ENCODE data around the gene PTPN1. TPM values are rescaled to one million over a fixed set of nuclear protein-coding genes. Genes with fewer than 3 reads are reported as not detected.

Gene PTPN1
- total and polyA plus RNA-seq, 3 donors from 2014 or later, result 42.0 to 44.3 (median 44.0) TPM

DNA sequence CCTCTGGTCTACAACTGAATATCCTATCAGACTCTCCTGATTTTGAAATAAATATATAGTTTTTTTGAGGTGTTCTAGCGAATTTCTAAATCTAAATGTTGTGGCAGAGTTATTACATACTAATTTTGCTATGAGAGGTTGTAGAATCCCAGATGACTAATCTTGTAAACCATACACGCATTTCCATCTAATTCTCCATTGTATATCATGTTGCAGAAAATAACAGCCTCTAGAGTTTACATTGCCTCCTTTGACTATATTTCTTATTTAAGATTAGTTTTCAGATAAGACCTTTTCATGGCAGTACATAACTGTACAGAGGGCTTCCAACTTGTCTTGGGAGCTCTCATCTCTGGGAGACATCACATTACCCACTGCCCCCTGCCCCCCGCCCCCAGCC lies 22.9 kb downstream of the PTPN1 start:
- H3K27ac ChIP-seq, result no peak overlapping the region
- WGBS, 2 donors, result 75 to 85% methylated on average over 2 to 3 of the region's 3 CpGs
- no peak for TF ChIP-seq CTCF (IDR thresholded peaks at IDR 0.05)
- TF ChIP-seq POLR2A (IDR thresholded peaks at IDR 0.05), result no peak
- H3K9me3 ChIP-seq, result no peaks in the 10 kb centered on the region
- no peak overlapping the region for H3K4me3 ChIP-seq
- H3K27me3 ChIP-seq, result no peaks in the 10 kb centered on the region
- no peak for DNase-seq
- peaks cover 4% of the 10 kb centered on the region for H3K4me1 ChIP-seq
- intact Hi-C loops (cut with DNase I; ENCODE audit: low total_unique reads), result no loop called here
- no peaks in the 10 kb centered on the region for H3K36me3 ChIP-seq (ENCODE audit: low read depth, missing control alignments)

DNA sequence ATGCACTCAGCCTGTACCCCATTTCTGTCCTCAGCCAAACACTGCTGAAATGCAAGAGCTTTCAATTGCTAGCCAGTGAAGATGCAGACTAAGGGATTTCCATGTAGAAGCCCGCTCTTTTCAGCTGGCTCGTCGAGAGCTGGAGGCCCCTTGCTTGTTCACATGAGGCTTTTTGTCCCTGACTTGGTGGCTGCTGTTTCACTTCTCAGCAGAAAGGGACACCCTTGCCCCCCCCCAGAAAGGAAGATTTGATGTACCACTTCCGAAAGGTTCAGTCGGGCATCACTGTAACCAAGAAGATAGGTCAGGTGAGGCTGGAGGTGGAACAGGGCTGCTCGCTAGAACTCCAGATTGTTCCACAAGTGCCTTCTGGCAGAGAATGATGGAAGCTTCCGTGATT lies 23.3 kb downstream of the PTPN1 start:
- Histone ChIP-seq H3K4me3 (no peak overlapping the region), H3K27ac (no peak overlapping the region), H3K36me3 (ENCODE audit: low read depth, missing control alignments) (no peaks in the 10 kb centered on the region), H3K27me3 (no peaks in the 10 kb centered on the region), H3K9me3 (no peaks in the 10 kb centered on the region), H3K4me1 (peaks cover 4% of the 10 kb centered on the region)
- no peak for DNase-seq
- 85 to 87% methylated on average over 6 to 7 of the region's 7 CpGs for WGBS, 2 donors
- intact Hi-C loops (cut with DNase I; ENCODE audit: low total_unique reads), result no loop called here
- TF ChIP-seq CTCF (IDR thresholded peaks at IDR 0.05) (no peak), POLR2A (IDR thresholded peaks at IDR 0.05) (no peak)

DNA sequence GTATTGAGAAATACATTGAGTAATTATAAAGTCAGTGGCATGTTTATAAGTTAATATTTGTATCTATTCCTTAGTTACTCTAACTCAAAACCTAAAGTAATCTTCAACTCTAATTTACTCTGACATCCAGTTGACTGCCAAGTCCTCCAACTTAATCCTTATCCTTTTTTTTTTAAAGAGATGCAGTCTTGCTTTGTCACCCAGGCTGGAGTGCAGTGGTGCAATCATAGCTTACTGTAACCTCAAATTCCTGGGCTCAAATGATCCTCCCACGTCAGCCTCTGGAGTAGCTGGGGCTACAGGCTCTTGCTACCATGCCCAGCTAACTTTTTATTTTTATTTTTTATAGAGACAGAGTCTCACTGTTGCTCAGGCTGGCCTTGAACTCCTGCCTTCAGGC lies 24.4 kb downstream of the PTPN1 start:
- Histone ChIP-seq H3K9me3 (no peaks in the 10 kb centered on the region), H3K27ac (no peak overlapping the region), H3K4me1 (peaks cover 4% of the 10 kb centered on the region), H3K27me3 (no peaks in the 10 kb centered on the region), H3K36me3 (ENCODE audit: low read depth, missing control alignments) (no peaks in the 10 kb centered on the region), H3K4me3 (no peak overlapping the region)
- DNase-seq, result no peak
- intact Hi-C loops (cut with DNase I; ENCODE audit: low total_unique reads), result no loop called here
- WGBS, 2 donors, result 45 to 57% methylated on average over 1 of the region's 1 CpG
- TF ChIP-seq POLR2A (IDR thresholded peaks at IDR 0.05) (no peak), CTCF (IDR thresholded peaks at IDR 0.05) (no peak)

- no peaks in the 10 kb centered on the region for H3K36me3 ChIP-seq (ENCODE audit: low read depth, missing control alignments)
- TF ChIP-seq CTCF (IDR thresholded peaks at IDR 0.05) (no peak), POLR2A (IDR thresholded peaks at IDR 0.05) (no peak)
- H3K4me3 ChIP-seq, result no peak overlapping the region
- WGBS, 2 donors, result 87 to 96% methylated on average over 8 of the region's 8 CpGs
- no peak for DNase-seq
- H3K27ac ChIP-seq, result no peak overlapping the region
- no peaks in the 10 kb centered on the region for H3K9me3 ChIP-seq
- no peaks in the 10 kb centered on the region for H3K27me3 ChIP-seq
- H3K4me1 ChIP-seq, result peaks cover 4% of the 10 kb centered on the region
- intact Hi-C loops (cut with DNase I; ENCODE audit: low total_unique reads), result no loop called here
Observed at GRCh38 chr20:50535162-50535561, 25.0 kb downstream of the PTPN1 start.

DNA sequence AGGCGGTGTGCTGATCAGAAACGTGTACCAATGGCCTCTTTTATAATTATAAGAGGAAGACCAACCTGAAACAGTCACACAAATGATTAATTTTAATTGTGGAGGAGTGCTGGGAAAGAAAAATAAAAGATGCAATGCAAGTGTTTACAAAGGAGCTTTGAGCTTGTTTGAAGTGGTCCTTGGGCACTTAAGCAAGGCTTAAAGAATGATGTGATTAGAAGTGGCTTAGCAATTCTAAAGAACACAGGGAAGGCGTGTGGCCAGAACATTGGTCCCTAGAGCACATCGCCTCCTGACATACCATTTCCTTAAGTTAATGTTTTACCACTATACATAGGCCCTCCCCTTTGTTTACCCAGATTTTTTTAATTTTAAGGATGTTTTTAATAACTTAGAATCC lies 26.1 kb downstream of the PTPN1 start:
- Histone ChIP-seq H3K9me3 (no peaks in the 10 kb centered on the region), H3K4me3 (no peak overlapping the region), H3K4me1 (peaks cover 13% of the 10 kb centered on the region), H3K27ac (no peak overlapping the region), H3K36me3 (ENCODE audit: low read depth, missing control alignments) (no peaks in the 10 kb centered on the region), H3K27me3 (no peaks in the 10 kb centered on the region)
- TF ChIP-seq CTCF (IDR thresholded peaks at IDR 0.05), result no peak
- no peak for TF ChIP-seq POLR2A (IDR thresholded peaks at IDR 0.05)
- intact Hi-C loops (cut with DNase I; ENCODE audit: low total_unique reads), result no loop called here
- 76 to 81% methylated on average over 4 of the region's 4 CpGs for WGBS, 2 donors
- no peak for DNase-seq
